PC-3 (cell line): Measurements from ENCODE around the gene MAGI2. TPM values are rescaled to one million over a fixed set of nuclear protein-coding genes. Genes with fewer than 3 reads are reported as not detected.

ENCODE experiments used
- ATAC-seq: fragments of 200-7000 bp; cut with Tn5 transposase; 2 replicates; pipeline ENCODE4 v1.9.1; 2020; ENCODE audit warnings: mild to moderate bottlenecking, moderate library complexity
- BruUV-seq: library from RNA; stranded (reverse); fragments of 400-500 nt; replicated peaks from 2 replicates; lab custom pipeline; 2021; lab: Mats Ljungman, UMichigan
- CTCF ChIA-PET: fragments of 300-600 bp; sonication (Branson Sonifier 250); formaldehyde crosslinking; loops from one replicate; lab custom pipeline; 2022; ENCODE audit warnings: antibody characterized with exemption; lab: Charles Lee
- POLR2A ChIA-PET: fragments of 300-600 bp; sonication (Branson Sonifier 250); formaldehyde crosslinking; loops from one replicate; lab custom pipeline; 2022; ENCODE audit warnings: antibody characterized with exemption; ENCODE audit not compliant: unreplicated experiment; lab: Charles Lee
- DNase-seq: peaks from one replicate; pipeline ENCODE4 v3.0.0-alpha.2; 2015
- H2AFZ ChIP-seq: fragments of 300-600 bp; sonication (generic); 2 replicates; pipeline ENCODE4 v1.6.0; 2016; ENCODE audit warnings: antibody characterized with exemption, low read length
- H3F3A ChIP-seq: fragments of 300-600 bp; sonication (generic); one replicate; pipeline ENCODE4 v1.6.0; 2017; ENCODE audit warnings: antibody characterized with exemption, low read length, control low read depth, mild to moderate bottlenecking; ENCODE audit not compliant: unreplicated experiment
- H3K27ac ChIP-seq: fragments of 300-600 bp; sonication (generic); 2 replicates; pipeline ENCODE4 v1.5.1; 2016; ENCODE audit warnings: mild to moderate bottlenecking, low read length
- H3K27me3 ChIP-seq: fragments of 300-600 bp; sonication (generic); 2 replicates; pipeline ENCODE4 v1.6.1; 2016; ENCODE audit warnings: low read length, mixed read lengths
- H3K36me3 ChIP-seq: fragments of 300-600 bp; sonication (generic); 2 replicates; pipeline ENCODE4 v1.6.1; 2016; ENCODE audit warnings: low read depth, mixed run types, low read length, mixed read lengths
- H3K4me1 ChIP-seq: fragments of 300-600 bp; sonication (generic); 2 replicates; pipeline ENCODE4 v1.5.1; 2016; ENCODE audit warnings: low read length; ENCODE audit not compliant: insufficient read depth
- H3K4me2 ChIP-seq: fragments of 300-600 bp; sonication (generic); 2 replicates; pipeline ENCODE4 v1.6.0; 2016; ENCODE audit warnings: low read length
- H3K4me3 ChIP-seq: fragments of 300-600 bp; sonication (generic); 2 replicates; pipeline ENCODE4 v1.5.1; 2016; ENCODE audit warnings: mild to moderate bottlenecking, low read length, mixed read lengths
- H3K79me2 ChIP-seq: fragments of 300-600 bp; sonication (generic); 2 replicates; pipeline ENCODE4 v1.6.1; 2017; ENCODE audit warnings: low read length, mixed read lengths
- H3K9ac ChIP-seq: fragments of 300-600 bp; sonication (generic); 2 replicates; pipeline ENCODE4 v1.6.0; 2016; ENCODE audit warnings: mild to moderate bottlenecking, low read length
- H3K9me2 ChIP-seq: fragments of 300-600 bp; sonication (generic); replicated peaks from 2 replicates; pipeline ENCODE4 v1.6.1; 2016; ENCODE audit warnings: mixed run types, low read length, mixed read lengths
- H3K9me3 ChIP-seq: fragments of 300-600 bp; sonication (generic); 2 replicates; pipeline ENCODE4 v1.6.1; 2016; ENCODE audit warnings: low read length, mixed read lengths
- H4K20me1 ChIP-seq: fragments of 300-600 bp; sonication (generic); 2 replicates; pipeline ENCODE4 v1.6.1; 2016; ENCODE audit warnings: low read length, mixed read lengths
- CTCF ChIP-seq: fragments of 300-600 bp; sonication (generic); conservative IDR thresholded peaks from 2 replicates; pipeline ENCODE4 v1.5.1; 2017; ENCODE audit warnings: antibody characterized with exemption, low read depth, mild to moderate bottlenecking, low read length
- EZH2 ChIP-seq: fragments of 300-600 bp; sonication (generic); IDR thresholded peaks from one replicate; pipeline ENCODE4 v1.6.1; 2017; ENCODE audit warnings: antibody characterized with exemption, mild to moderate bottlenecking, low read length; ENCODE audit not compliant: unreplicated experiment
- EZH2phosphoT487 ChIP-seq: fragments of 300-600 bp; sonication (generic); IDR thresholded peaks from 2 replicates; pipeline ENCODE4 v1.6.1; 2018; ENCODE audit warnings: mild to moderate bottlenecking, antibody characterized with exemption, low read length, borderline replicate concordance
- intact Hi-C: fragments of 100-400 bp; cut with micrococcal nuclease; formaldehyde crosslinking; loops from 2 replicates; pipeline ENCODE4 v1.9.0; 2023
- total RNA-seq: library from RNA; depleted of rRNA; stranded (reverse); fragments of >200 nt; gene quantifications from 2 replicates; pipeline ENCODE4 v1.2.3, GENCODE V29; 2014

Gene MAGI2
- total RNA-seq, 1 experiment from 2014 or later = not detected

GRCh38 chr7:78141522-78142281, 1311.8 kb downstream of the MAGI2 start:
- DNase-seq (no peak), ATAC-seq (no peak)
- H3K27me3 ChIP-seq = peaks cover 63% of the 10 kb centered on the region
- intact Hi-C loops = no loop called here
- BruUV-seq = no TSS peak
- CTCF ChIA-PET = no interaction called here
- no peaks in the 10 kb centered on the region for H3K4me1 ChIP-seq
- no peak overlapping the region for H3K27ac ChIP-seq
- H3K9ac ChIP-seq = no peak overlapping the region
- H3K9me2 ChIP-seq = no peaks in the 10 kb centered on the region
- H3F3A ChIP-seq = no peaks in the 10 kb centered on the region
- no peak overlapping the region for H3K4me3 ChIP-seq
- no peaks in the 10 kb centered on the region for H3K36me3 ChIP-seq
- POLR2A ChIA-PET = interaction anchor here (0.7 kb wide), 1 partner anchor 142 kb away, joined by 6 read pairs; no protein-coding TSS in a partner anchor
- no peaks in the 10 kb centered on the region for H3K79me2 ChIP-seq
- H4K20me1 ChIP-seq = no peaks in the 10 kb centered on the region
- TF ChIP-seq EZH2phosphoT487 (no peak), CTCF (no peak), EZH2 (no peak)
- no peak overlapping the region for H2AFZ ChIP-seq
- no peaks in the 10 kb centered on the region for H3K9me3 ChIP-seq
- no peak overlapping the region for H3K4me2 ChIP-seq

GRCh38 chr7:78140109-78140508, 1313.4 kb downstream of the MAGI2 start:
- no peaks in the 10 kb centered on the region for H4K20me1 ChIP-seq
- no peaks in the 10 kb centered on the region for H3F3A ChIP-seq
- H3K27me3 ChIP-seq = peaks cover 58% of the 10 kb centered on the region
- no peak for TF ChIP-seq CTCF
- H3K4me3 ChIP-seq = no peak overlapping the region
- H3K36me3 ChIP-seq = no peaks in the 10 kb centered on the region
- H3K27ac ChIP-seq = no peak overlapping the region
- no TSS peak for BruUV-seq
- H2AFZ ChIP-seq = no peak overlapping the region
- H3K9me3 ChIP-seq = no peaks in the 10 kb centered on the region
- no peak overlapping the region for H3K9ac ChIP-seq
- intact Hi-C loops = no loop called here
- no peak for DNase-seq
- no peaks in the 10 kb centered on the region for H3K79me2 ChIP-seq
- ChIA-PET CTCF (no interaction called here), POLR2A (no interaction called here)
- no peak overlapping the region for H3K4me2 ChIP-seq
- ATAC-seq = no peak
- H3K9me2 ChIP-seq = no peaks in the 10 kb centered on the region
- no peaks in the 10 kb centered on the region for H3K4me1 ChIP-seq

- ChIA-PET CTCF (no interaction called here), POLR2A (no interaction called here)
- Histone ChIP-seq H3K4me1 (no peaks in the 10 kb centered on the region), H3K79me2 (no peaks in the 10 kb centered on the region), H3K9me2 (no peaks in the 10 kb centered on the region), H3K9ac (no peak overlapping the region), H3K4me3 (no peak overlapping the region), H3K9me3 (no peaks in the 10 kb centered on the region), H4K20me1 (no peaks in the 10 kb centered on the region), H3K36me3 (no peaks in the 10 kb centered on the region), H3K27ac (no peak overlapping the region), H3K4me2 (no peak overlapping the region), H2AFZ (no peak overlapping the region), H3F3A (no peaks in the 10 kb centered on the region), H3K27me3 (peaks cover 55% of the 10 kb centered on the region)
- no peak for TF ChIP-seq EZH2phosphoT487
- TF ChIP-seq EZH2 = no peak
- TF ChIP-seq CTCF = no peak
- no TSS peak for BruUV-seq
- ATAC-seq (no peak), DNase-seq (no peak)
- intact Hi-C loops = loop anchor here (10.0 kb wide), 2 partner anchors 115 to 195 kb away; no protein-coding TSS in a partner anchor
Measured at GRCh38 chr7:78139335-78139734, 1314.1 kb downstream of the MAGI2 start.
